GM12878 (cell line): Measurements from ENCODE around the gene DDRGK1. TPM values are rescaled to one million over a fixed set of nuclear protein-coding genes. Genes with fewer than 3 reads are reported as not detected.

Experiments used
- BHLHE40 ChIP-seq, 2 experiments: fragments of 450-650 bp in 1 of 2; IDR thresholded peaks; 2 replicates each; pipeline ENCODE4 v1.6.1; 2011 to 2017; ENCODE audit warnings: low read depth in 2 of 2, borderline replicate concordance in 1 of 2, improper control_type of control experiment in 1 of 2, low read length in 1 of 2, mild to moderate bottlenecking in 1 of 2
- CBFB ChIP-seq: IDR thresholded peaks from 2 replicates; pipeline ENCODE4 v1.6.1; 2016; ENCODE audit warnings: antibody characterized with exemption, low read depth
- CTCF ChIP-seq, 3 experiments: IDR thresholded peaks in 2 of 3; conservative IDR thresholded peaks in 1 of 3; 2 replicates each; pipeline ENCODE4 v1.5.1; 2011; ENCODE audit warnings: low read depth in 3 of 3, low read length in 3 of 3, mild to moderate bottlenecking in 3 of 3, control low read depth in 2 of 3, moderate library complexity in 2 of 3, inconsistent platforms in 1 of 3, mixed read lengths in 1 of 3; ENCODE audit not compliant: control insufficient read depth in 2 of 3, insufficient read depth in 1 of 3; ENCODE audit errors: extremely low read depth in 1 of 3
- EZH2 ChIP-seq: IDR thresholded peaks from 2 replicates; pipeline ENCODE4 v1.6.1; 2012; ENCODE audit warnings: low read depth, mild to moderate bottlenecking, control low read depth, inconsistent platforms, low read length, borderline replicate concordance; ENCODE audit not compliant: control insufficient read depth
- GABPA ChIP-seq: IDR thresholded peaks from 2 replicates; pipeline ENCODE4 v1.6.1; 2014; ENCODE audit warnings: antibody characterized with exemption, low read depth, mild to moderate bottlenecking, inconsistent platforms
- IRF5 ChIP-seq: fragments of 450-650 bp; IDR thresholded peaks from 2 replicates; pipeline ENCODE4 v1.6.1; 2017; ENCODE audit warnings: borderline replicate concordance
- MAX ChIP-seq: IDR thresholded peaks from 2 replicates; pipeline ENCODE4 v1.6.1; 2012; ENCODE audit warnings: low read depth, low read length, improper control_type of control experiment
- MTA3 ChIP-seq: IDR thresholded peaks from 2 replicates; pipeline ENCODE4 v1.6.1; 2012; ENCODE audit warnings: low read length, inconsistent platforms, borderline replicate concordance
- NFYB ChIP-seq: IDR thresholded peaks from 2 replicates; pipeline ENCODE4 v1.6.1; 2011; ENCODE audit warnings: low read depth, mild to moderate bottlenecking, low read length, improper control_type of control experiment, moderate library complexity; ENCODE audit not compliant: insufficient read depth
- PAX5 ChIP-seq: IDR thresholded peaks from 2 replicates; pipeline ENCODE4 v1.6.1; 2011; ENCODE audit warnings: low read depth, low read length, borderline replicate concordance
- PBX3 ChIP-seq: IDR thresholded peaks from 2 replicates; pipeline ENCODE4 v1.6.1; 2011; ENCODE audit warnings: mild to moderate bottlenecking, low read depth, low read length, moderate library complexity; ENCODE audit not compliant: insufficient replicate concordance
- POLR2A ChIP-seq: IDR thresholded peaks from 2 replicates; pipeline ENCODE4 v1.6.1; 2011; ENCODE audit warnings: low read depth, mild to moderate bottlenecking, low read length
- POLR2AphosphoS5 ChIP-seq: IDR thresholded peaks from 2 replicates; pipeline ENCODE4 v1.6.1; 2011; ENCODE audit warnings: mild to moderate bottlenecking, low read length, inconsistent platforms
- RELA ChIP-seq: fragments of 450-650 bp; IDR thresholded peaks from 2 replicates; pipeline ENCODE4 v1.8.0; 2014; ENCODE audit warnings: borderline replicate concordance; ENCODE audit not compliant: partially characterized antibody
- SMC3 ChIP-seq: IDR thresholded peaks from 2 replicates; pipeline ENCODE4 v1.6.1; 2011; ENCODE audit warnings: low read length, improper control_type of control experiment, borderline replicate concordance
- SP1 ChIP-seq: IDR thresholded peaks from one replicate; pipeline ENCODE4 v1.6.1; 2011; ENCODE audit warnings: low read depth, low read length
- SRF ChIP-seq, 2 experiments: IDR thresholded peaks; 2 replicates each; pipeline ENCODE4 v1.6.1; 2011; ENCODE audit warnings: low read depth in 2 of 2, low read length in 2 of 2, mild to moderate bottlenecking in 1 of 2, moderate library complexity in 1 of 2
- SUZ12 ChIP-seq: fragments of 200-600 bp; sonication (generic); IDR thresholded peaks from one replicate; pipeline ENCODE4 v1.6.1; 2018; ENCODE audit warnings: antibody characterized with exemption, mild to moderate bottlenecking; ENCODE audit not compliant: unreplicated experiment
- ZNF622 ChIP-seq: fragments of 450-650 bp; IDR thresholded peaks from 2 replicates; pipeline ENCODE4 v1.6.1; 2017; ENCODE audit warnings: mild to moderate bottlenecking, inconsistent platforms
- polyA plus RNA-seq, 11 experiments: library from polyadenylated mRNA; depleted of rRNA in 4 of 11; unstranded in 6 of 11; stranded (reverse) in 5 of 11; fragments of >200 nt; fragmentation: Nextera tagmentation in 4 of 11; fragmentation: Illumina TruSeq in 1 of 11; extraction: Ambion mirVana in 4 of 11; extraction: Trizol in 1 of 11; gene quantifications; 1 replicate in 1 of 11; 2 replicates in 10 of 11; pipeline versions ENCODE4 v1.2.1 to v1.2.3, GENCODE V29; 2011 to 2016; ENCODE audit warnings: inconsistent platforms in 2 of 11, missing spikeins in 2 of 11, low read depth in 1 of 11
- total RNA-seq, 4 experiments: library from RNA; depleted of rRNA in 3 of 4; stranded (reverse); fragments of >200 nt in 3 of 4; fragmentation: Illumina TruSeq in 1 of 4; extraction: Trizol in 1 of 4; gene quantifications; 2 replicates each; pipeline versions ENCODE4 v1.2.1 to v1.2.3, GENCODE V29; 2013 to 2021
- TF ChIP-seq, protein P1 (sequence below): fragments of 450-650 bp; IDR thresholded peaks from 2 replicates; pipeline ENCODE4 v1.6.1; 2014; ENCODE audit warnings: mild to moderate bottlenecking
- TF ChIP-seq, protein P2 (sequence below): IDR thresholded peaks from 2 replicates; pipeline ENCODE4 v1.6.1; 2011; ENCODE audit warnings: low read depth, mild to moderate bottlenecking, low read length, moderate library complexity, borderline replicate concordance; ENCODE audit errors: extremely low read depth
- TF ChIP-seq, protein P3 (sequence below): IDR thresholded peaks from 2 replicates; pipeline ENCODE4 v1.6.1; 2012; ENCODE audit warnings: low read depth, low read length, improper control_type of control experiment

Gene DDRGK1
- total and polyA plus RNA-seq, 10 of the 15 experiments (the other 5 are each of a cell fraction or from before 2014, with no cell fraction given): 4.0 to 55.2 (median 39.7) TPM

DNA sequence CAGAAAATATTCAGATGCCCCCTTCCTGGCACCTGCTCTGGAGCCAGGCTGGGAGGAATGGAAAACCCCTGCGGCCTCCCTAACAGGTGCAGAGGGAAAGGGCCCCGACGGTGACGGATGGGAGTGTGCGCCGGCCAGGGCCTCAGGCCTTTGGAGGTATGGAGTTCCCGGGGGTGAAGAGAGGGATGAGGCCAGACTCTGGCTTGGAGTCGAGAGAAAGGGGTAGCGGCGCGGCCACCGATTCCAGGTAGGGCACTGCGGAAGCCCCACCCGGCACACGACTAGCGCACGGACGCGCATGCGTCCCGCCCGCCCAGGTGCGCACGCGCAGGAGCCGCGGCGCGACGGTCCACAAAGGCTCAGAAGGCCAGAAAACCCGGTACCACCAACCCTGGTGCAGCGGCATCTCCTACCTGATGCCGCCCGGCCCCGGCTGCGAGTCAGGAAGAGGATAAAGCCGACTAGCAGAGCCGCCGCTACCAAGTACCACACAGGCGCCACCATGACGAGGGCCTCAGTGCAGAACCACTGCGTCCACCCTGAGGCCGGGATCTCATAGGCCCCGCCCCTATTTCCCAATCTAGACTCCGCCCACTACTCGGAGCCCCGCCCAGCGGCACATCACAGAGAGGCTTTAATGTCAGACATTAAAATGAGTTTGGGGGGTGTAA, at the start of gene DDRGK1 (continued):
- TF ChIP-seq SUZ12 (no peak), POLR2A (peak; percentile 87), BHLHE40 (IDR thresholded peaks at IDR 0.05; ENCODE audit: borderline replicate concordance in 1 of 2, low read depth in 2 of 2, low read length in 1 of 2) (peak; percentile 82 to 96), MTA3 (no peak), MAX (no peak), SRF (IDR thresholded peaks at IDR 0.05; ENCODE audit: low read depth in 2 of 2, low read length in 2 of 2) (no peak), IRF5 (no peak), CBFB (no peak), EZH2 (no peak), SP1 (no peak), PAX5 (peak; percentile 39; the same call in 1 of the 2 replicates), POLR2AphosphoS5 (peak; percentile 77), SMC3 (no peak), CTCF (IDR thresholded peaks at IDR 0.05 in 2 of 3, conservative IDR thresholded peaks at IDR 0.05 in 1 of 3; ENCODE audit: control insufficient read depth in 2 of 3, extremely low read depth in 1 of 3, insufficient read depth in 1 of 3, low read depth in 3 of 3, low read length in 3 of 3) (no peak), RELA (peak; percentile 10), ZNF622 (no peak), PBX3 (no peak), NFYB (no peak), GABPA (no peak)
- TF ChIP-seq, protein P1, sequence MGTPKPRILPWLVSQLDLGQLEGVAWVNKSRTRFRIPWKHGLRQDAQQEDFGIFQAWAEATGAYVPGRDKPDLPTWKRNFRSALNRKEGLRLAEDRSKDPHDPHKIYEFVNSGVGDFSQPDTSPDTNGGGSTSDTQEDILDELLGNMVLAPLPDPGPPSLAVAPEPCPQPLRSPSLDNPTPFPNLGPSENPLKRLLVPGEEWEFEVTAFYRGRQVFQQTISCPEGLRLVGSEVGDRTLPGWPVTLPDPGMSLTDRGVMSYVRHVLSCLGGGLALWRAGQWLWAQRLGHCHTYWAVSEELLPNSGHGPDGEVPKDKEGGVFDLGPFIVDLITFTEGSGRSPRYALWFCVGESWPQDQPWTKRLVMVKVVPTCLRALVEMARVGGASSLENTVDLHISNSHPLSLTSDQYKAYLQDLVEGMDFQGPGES: no peak
- TF ChIP-seq, protein P2, sequence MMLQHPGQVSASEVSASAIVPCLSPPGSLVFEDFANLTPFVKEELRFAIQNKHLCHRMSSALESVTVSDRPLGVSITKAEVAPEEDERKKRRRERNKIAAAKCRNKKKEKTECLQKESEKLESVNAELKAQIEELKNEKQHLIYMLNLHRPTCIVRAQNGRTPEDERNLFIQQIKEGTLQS: peak; percentile 49; the same call in 1 of the 2 replicates
- TF ChIP-seq, protein P3, sequence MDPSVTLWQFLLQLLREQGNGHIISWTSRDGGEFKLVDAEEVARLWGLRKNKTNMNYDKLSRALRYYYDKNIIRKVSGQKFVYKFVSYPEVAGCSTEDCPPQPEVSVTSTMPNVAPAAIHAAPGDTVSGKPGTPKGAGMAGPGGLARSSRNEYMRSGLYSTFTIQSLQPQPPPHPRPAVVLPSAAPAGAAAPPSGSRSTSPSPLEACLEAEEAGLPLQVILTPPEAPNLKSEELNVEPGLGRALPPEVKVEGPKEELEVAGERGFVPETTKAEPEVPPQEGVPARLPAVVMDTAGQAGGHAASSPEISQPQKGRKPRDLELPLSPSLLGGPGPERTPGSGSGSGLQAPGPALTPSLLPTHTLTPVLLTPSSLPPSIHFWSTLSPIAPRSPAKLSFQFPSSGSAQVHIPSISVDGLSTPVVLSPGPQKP: no peak
